Measurements from ENCODE around the gene ACAT1. TPM values are rescaled to one million over a fixed set of nuclear protein-coding genes. Genes with fewer than 3 reads are reported as not detected.

ACAT1 gene
- total and polyA plus RNA-seq, 2 of the 8 experiments (the other 6 are each of a cell fraction or from before 2014, with no cell fraction given) = 30.4 to 30.9 TPM

GRCh38 chr11:108112057-108112456 is 9.3 kb upstream of the ACAT1 start:
- peak in 1 of 2 experiments; percentile 38; a peak in 1 of 3 replicates for TF ChIP-seq POLR2A (IDR thresholded peaks at IDR 0.05; ENCODE audit: control extremely low read depth in 1 of 2, low read depth in 2 of 2, low read length in 2 of 2)
- TF ChIP-seq SIRT6 (IDR thresholded peaks at IDR 0.05; ENCODE audit: low read length) = no peak
- Histone ChIP-seq H3K4me1 (replicated peaks in 1 of 4; ENCODE audit: control insufficient read depth in 3 of 4, insufficient read depth in 4 of 4, low read length in 3 of 4) (peaks cover 0 to 8% (median 0%) of the 10 kb centered on the region in 4 experiments; a peak in 3 of 7 replicates), H2AK5ac (ENCODE audit: low read depth, low read length) (no peak overlapping the region), H2BK20ac (ENCODE audit: low read length) (no peak overlapping the region), H3K18ac (ENCODE audit: extremely low read depth, low read length) (no peak overlapping the region), H4K91ac (replicated peaks; ENCODE audit: insufficient read length, low read length) (no peak overlapping the region), H3K4me3 (ENCODE audit: extremely low read depth in 1 of 4, insufficient read depth in 2 of 4, low read depth in 3 of 4, low read length in 4 of 4) (no peak overlapping the region), H3K27me3 (replicated peaks in 1 of 4; ENCODE audit: control insufficient read depth in 3 of 4, extremely low read depth in 1 of 4, insufficient read depth in 3 of 4, low read length in 3 of 4) (no peaks in the 10 kb centered on the region), H2BK15ac (ENCODE audit: low read length) (no peak overlapping the region), H3K4me2 (ENCODE audit: insufficient read depth in 1 of 2, low read depth in 2 of 2, low read length in 2 of 2) (no peak overlapping the region), H2AFZ (ENCODE audit: low read length) (no peak overlapping the region), H4K8ac (ENCODE audit: extremely low read depth, insufficient read depth, low read length) (no peak overlapping the region), H3K79me2 (ENCODE audit: control insufficient read depth in 1 of 2, insufficient read depth in 2 of 2, low read length in 2 of 2) (no peaks in the 10 kb centered on the region), H3K23me2 (ENCODE audit: low read depth, low read length) (no peaks in the 10 kb centered on the region), H2BK12ac (ENCODE audit: low read depth, low read length) (no peak overlapping the region), H3K23ac (ENCODE audit: insufficient read length) (no peak overlapping the region), H3K27ac (ENCODE audit: low read depth, low read length) (no peak overlapping the region), H3K4ac (replicated peaks; ENCODE audit: insufficient read length, low read depth, low read length) (no peak overlapping the region), H3K36me3 (ENCODE audit: control insufficient read depth in 2 of 4, insufficient read depth in 4 of 4, low read length in 3 of 4) (peaks cover 0 to 3% (median 0%) of the 10 kb centered on the region in 4 experiments; a peak in 1 of 8 replicates), H4K5ac (ENCODE audit: insufficient read length, low read depth, low read length) (no peak overlapping the region), H3K14ac (ENCODE audit: insufficient read length) (no peak overlapping the region), H3K9me3 (ENCODE audit: insufficient read depth in 2 of 2, low read depth in 1 of 2, low read length in 1 of 2) (no peaks in the 10 kb centered on the region), H3K79me1 (ENCODE audit: low read depth, low read length) (no peaks in the 10 kb centered on the region), H2BK5ac (ENCODE audit: low read depth, low read length) (no peak overlapping the region), H2BK120ac (replicated peaks; ENCODE audit: low read depth, low read length) (no peak overlapping the region), H3K9ac (replicated peaks in 1 of 4; ENCODE audit: extremely low read depth in 1 of 4, low read depth in 3 of 4, low read length in 3 of 4) (no peak overlapping the region), H4K20me1 (replicated peaks in 1 of 2; ENCODE audit: control insufficient read depth in 1 of 2, insufficient read depth in 2 of 2, low read length in 2 of 2) (no peaks in the 10 kb centered on the region), H3K56ac (replicated peaks; ENCODE audit: insufficient read length, low read depth, low read length) (no peak overlapping the region)
- 84% methylated on average over 2 of the region's 2 CpGs; no CpG with 5 or more reads in 1 of the 2 experiments for WGBS, 2 experiments (ENCODE audit: extremely low coverage in 1 of 2, insufficient coverage in 1 of 2, insufficient read length in 1 of 2, insufficient replicate concordance in 2 of 2, low coverage in 1 of 2, low lambda C conversion rate in 2 of 2, missing lambda C conversion rate in 1 of 2)
- ChIA-PET POLR2A (ENCODE audit: partially characterized antibody) (interaction anchor here (0.6 to 1.1 kb wide), 4 partner anchors 8 to 137 kb away, joined by 3 to 4 read pairs (median 3); partner anchors contain the start of gene CUL5), CTCF (ENCODE audit: partially characterized antibody) (interaction anchor here (0.6 to 2.3 kb wide), 10 partner anchors 10 to 370 kb away, joined by 3 to 9 read pairs (median 3); partner anchors contain the start of gene ACAT1)
- no peak for FAIRE-seq
- DNase-seq (ENCODE audit: low read depth in 1 of 2, low spot score in 2 of 2) = no peak

All from H1 (cell line).